Measurements from ENCODE around the gene MCM9. TPM values are rescaled to one million over a fixed set of nuclear protein-coding genes. Genes with fewer than 3 reads are reported as not detected.

Gene MCM9
- total and polyA plus RNA-seq, 4 donors, result 2.8 to 19.1 (median 10.8) TPM

GRCh38 chr6:118968416-118968815 lies 33.5 kb upstream of the MCM9 start:
- no peaks in the 10 kb centered on the region for H3K27me3 ChIP-seq (ENCODE audit: control insufficient read depth in 1 of 2, insufficient read depth in 2 of 2, low read length in 1 of 2)
- no peaks in the 10 kb centered on the region for H3K4me1 ChIP-seq (ENCODE audit: control insufficient read depth in 1 of 2, insufficient read depth in 2 of 2, low read length in 2 of 2)
- intact Hi-C loops (cut with DNase I), result loop anchor here (2.0 kb wide), 2 partner anchors 142 to 144 kb away; no protein-coding TSS in a partner anchor
- DNase-seq, result no peak
- no peaks in the 10 kb centered on the region for H3K9me3 ChIP-seq (ENCODE audit: control insufficient read depth, low read length)
- H3K36me3 ChIP-seq (ENCODE audit: control insufficient read depth in 1 of 2, insufficient read depth in 2 of 2, low read length in 1 of 2), result no peaks in the 10 kb centered on the region
- no peak for ATAC-seq (ENCODE audit: low FRiP score)
- H3K27ac ChIP-seq (ENCODE audit: low read depth in 1 of 2, low read length in 2 of 2), result no peak overlapping the region
- 5 to 14% methylated on average over 2 of the region's 2 CpGs for WGBS, 2 donors
- H3K4me3 ChIP-seq (ENCODE audit: low read length in 2 of 2), result no peak overlapping the region

GRCh38 chr6:118967239-118967638 lies 32.3 kb upstream of the MCM9 start:
- WGBS, 2 donors, result 74% methylated on average over 2 of the region's 2 CpGs
- no peaks in the 10 kb centered on the region for H3K4me1 ChIP-seq (ENCODE audit: control insufficient read depth in 1 of 2, insufficient read depth in 2 of 2, low read length in 2 of 2)
- ATAC-seq (ENCODE audit: low FRiP score) (no peak), DNase-seq (no peak)
- no peaks in the 10 kb centered on the region for H3K36me3 ChIP-seq (ENCODE audit: control insufficient read depth in 1 of 2, insufficient read depth in 2 of 2, low read length in 1 of 2)
- H3K27me3 ChIP-seq (ENCODE audit: control insufficient read depth in 1 of 2, insufficient read depth in 2 of 2, low read length in 1 of 2), result no peaks in the 10 kb centered on the region
- no peaks in the 10 kb centered on the region for H3K9me3 ChIP-seq (ENCODE audit: control insufficient read depth, low read length)
- no peak overlapping the region for H3K4me3 ChIP-seq (ENCODE audit: low read length in 2 of 2)
- intact Hi-C loops (cut with DNase I), result no loop called here
- H3K27ac ChIP-seq (ENCODE audit: low read depth in 1 of 2, low read length in 2 of 2), result no peak overlapping the region

- Histone ChIP-seq H3K27ac (ENCODE audit: low read depth in 1 of 2, low read length in 2 of 2) (no peak overlapping the region), H3K36me3 (ENCODE audit: control insufficient read depth in 1 of 2, insufficient read depth in 2 of 2, low read length in 1 of 2) (no peaks in the 10 kb centered on the region), H3K27me3 (ENCODE audit: control insufficient read depth in 1 of 2, insufficient read depth in 2 of 2, low read length in 1 of 2) (no peaks in the 10 kb centered on the region), H3K4me3 (ENCODE audit: low read length in 2 of 2) (no peak overlapping the region), H3K9me3 (ENCODE audit: control insufficient read depth, low read length) (no peaks in the 10 kb centered on the region), H3K4me1 (ENCODE audit: control insufficient read depth in 1 of 2, insufficient read depth in 2 of 2, low read length in 2 of 2) (no peaks in the 10 kb centered on the region)
- ATAC-seq (ENCODE audit: low FRiP score) (no peak), DNase-seq (no peak)
- intact Hi-C loops (cut with DNase I), result no loop called here
- 79 to 81% methylated on average over 2 of the region's 2 CpGs for WGBS, 2 donors
These were observed 30.9 kb upstream of the MCM9 start for GRCh38 chr6:118965843-118966370.

GRCh38 chr6:118965371-118965770 lies 30.4 kb upstream of the MCM9 start:
- Histone ChIP-seq H3K4me3 (ENCODE audit: low read length in 2 of 2) (no peak overlapping the region), H3K27me3 (ENCODE audit: control insufficient read depth in 1 of 2, insufficient read depth in 2 of 2, low read length in 1 of 2) (no peaks in the 10 kb centered on the region), H3K27ac (ENCODE audit: low read depth in 1 of 2, low read length in 2 of 2) (no peak overlapping the region), H3K9me3 (ENCODE audit: control insufficient read depth, low read length) (no peaks in the 10 kb centered on the region), H3K4me1 (ENCODE audit: control insufficient read depth in 1 of 2, insufficient read depth in 2 of 2, low read length in 2 of 2) (no peaks in the 10 kb centered on the region), H3K36me3 (ENCODE audit: control insufficient read depth in 1 of 2, insufficient read depth in 2 of 2, low read length in 1 of 2) (no peaks in the 10 kb centered on the region)
- DNase-seq (no peak), ATAC-seq (ENCODE audit: low FRiP score) (no peak)
- WGBS, 2 donors, result 87% methylated on average over 3 of the region's 3 CpGs
- intact Hi-C loops (cut with DNase I), result no loop called here

GRCh38 chr6:118963003-118963402 lies 28.0 kb upstream of the MCM9 start:
- DNase-seq (no peak), ATAC-seq (ENCODE audit: low FRiP score) (no peak)
- intact Hi-C loops (cut with DNase I), result no loop called here

GRCh38 chr6:118959903-118960302 lies 24.9 kb upstream of the MCM9 start:
- Histone ChIP-seq H3K27ac (ENCODE audit: low read depth in 1 of 2, low read length in 2 of 2) (no peak overlapping the region), H3K4me3 (ENCODE audit: low read length in 2 of 2) (no peak overlapping the region), H3K27me3 (ENCODE audit: control insufficient read depth in 1 of 2, insufficient read depth in 2 of 2, low read length in 1 of 2) (no peaks in the 10 kb centered on the region), H3K4me1 (ENCODE audit: control insufficient read depth in 1 of 2, insufficient read depth in 2 of 2, low read length in 2 of 2) (no peaks in the 10 kb centered on the region), H3K9me3 (ENCODE audit: control insufficient read depth, low read length) (no peaks in the 10 kb centered on the region), H3K36me3 (ENCODE audit: control insufficient read depth in 1 of 2, insufficient read depth in 2 of 2, low read length in 1 of 2) (no peaks in the 10 kb centered on the region)
- ATAC-seq (ENCODE audit: low FRiP score) (no peak), DNase-seq (no peak)
- 89 to 90% methylated on average over 4 of the region's 4 CpGs for WGBS, 2 donors
- intact Hi-C loops (cut with DNase I), result no loop called here

More at GRCh38 chr6:118963003-118963402, 28.0 kb upstream of the MCM9 start:
- no peaks in the 10 kb centered on the region for H3K9me3 ChIP-seq (ENCODE audit: control insufficient read depth, low read length)
- H3K27me3 ChIP-seq (ENCODE audit: control insufficient read depth in 1 of 2, insufficient read depth in 2 of 2, low read length in 1 of 2), result no peaks in the 10 kb centered on the region
- H3K4me3 ChIP-seq (ENCODE audit: low read length in 2 of 2), result no peak overlapping the region
- no peak overlapping the region for H3K27ac ChIP-seq (ENCODE audit: low read depth in 1 of 2, low read length in 2 of 2)
- no peaks in the 10 kb centered on the region for H3K36me3 ChIP-seq (ENCODE audit: control insufficient read depth in 1 of 2, insufficient read depth in 2 of 2, low read length in 1 of 2)
- no peaks in the 10 kb centered on the region for H3K4me1 ChIP-seq (ENCODE audit: control insufficient read depth in 1 of 2, insufficient read depth in 2 of 2, low read length in 2 of 2)

GRCh38 chr6:118953391-118953790 lies 18.4 kb upstream of the MCM9 start:
- no peak for ATAC-seq (ENCODE audit: low FRiP score)

GRCh38 chr6:118952683-118953082 lies 17.7 kb upstream of the MCM9 start:
- Histone ChIP-seq H3K9me3 (ENCODE audit: control insufficient read depth, low read length) (no peaks in the 10 kb centered on the region), H3K4me1 (ENCODE audit: control insufficient read depth in 1 of 2, insufficient read depth in 2 of 2, low read length in 2 of 2) (no peaks in the 10 kb centered on the region), H3K4me3 (ENCODE audit: low read length in 2 of 2) (no peak overlapping the region), H3K27ac (ENCODE audit: low read depth in 1 of 2, low read length in 2 of 2) (no peak overlapping the region), H3K27me3 (ENCODE audit: control insufficient read depth in 1 of 2, insufficient read depth in 2 of 2, low read length in 1 of 2) (no peaks in the 10 kb centered on the region), H3K36me3 (ENCODE audit: control insufficient read depth in 1 of 2, insufficient read depth in 2 of 2, low read length in 1 of 2) (no peaks in the 10 kb centered on the region)
- ATAC-seq (ENCODE audit: low FRiP score) (no peak), DNase-seq (no peak)
- intact Hi-C loops (cut with DNase I), result no loop called here
- 97% methylated on average over 2 of the region's 2 CpGs for WGBS, 2 donors

More at GRCh38 chr6:118953391-118953790, 18.4 kb upstream of the MCM9 start:
- Histone ChIP-seq H3K4me1 (ENCODE audit: control insufficient read depth in 1 of 2, insufficient read depth in 2 of 2, low read length in 2 of 2) (no peaks in the 10 kb centered on the region), H3K27ac (ENCODE audit: low read depth in 1 of 2, low read length in 2 of 2) (no peak overlapping the region), H3K27me3 (ENCODE audit: control insufficient read depth in 1 of 2, insufficient read depth in 2 of 2, low read length in 1 of 2) (no peaks in the 10 kb centered on the region), H3K4me3 (ENCODE audit: low read length in 2 of 2) (no peak overlapping the region), H3K36me3 (ENCODE audit: control insufficient read depth in 1 of 2, insufficient read depth in 2 of 2, low read length in 1 of 2) (no peaks in the 10 kb centered on the region), H3K9me3 (ENCODE audit: control insufficient read depth, low read length) (no peaks in the 10 kb centered on the region)
- no peak for DNase-seq
- 54 to 64% methylated on average over 2 of the region's 2 CpGs for WGBS, 2 donors
- intact Hi-C loops (cut with DNase I), result no loop called here

GRCh38 chr6:118945217-118945616 lies 10.3 kb upstream of the MCM9 start:
- Histone ChIP-seq H3K9me3 (ENCODE audit: control insufficient read depth, low read length) (peaks cover 1% of the 10 kb centered on the region), H3K27ac (ENCODE audit: low read depth in 1 of 2, low read length in 2 of 2) (no peak overlapping the region), H3K4me1 (ENCODE audit: control insufficient read depth in 1 of 2, insufficient read depth in 2 of 2, low read length in 2 of 2) (no peaks in the 10 kb centered on the region), H3K4me3 (ENCODE audit: low read length in 2 of 2) (no peak overlapping the region), H3K27me3 (ENCODE audit: control insufficient read depth in 1 of 2, insufficient read depth in 2 of 2, low read length in 1 of 2) (no peaks in the 10 kb centered on the region), H3K36me3 (ENCODE audit: control insufficient read depth in 1 of 2, insufficient read depth in 2 of 2, low read length in 1 of 2) (no peaks in the 10 kb centered on the region)
- ATAC-seq (ENCODE audit: low FRiP score), result no peak
- DNase-seq, result no peak
- intact Hi-C loops (cut with DNase I), result no loop called here

Data from aorta (tissue), 5 donors.